GM15510 (cell line): ENCODE results near the gene SPATA16.

Experiments
- POLR2A ChIP-seq: IDR thresholded peaks from 3 replicates; pipeline ENCODE4 v1.6.1; 2011; ENCODE audit warnings: borderline replicate concordance; ENCODE audit not compliant: insufficient read length; ENCODE audit errors: extremely low read depth

The SPATA16 gene

GRCh38 chr3:173078525-173078924 is 62.5 kb downstream of the SPATA16 start:
- TF ChIP-seq POLR2A, result no peak

- TF ChIP-seq POLR2A, result no peak
These were observed 74.7 kb downstream of the SPATA16 start for GRCh38 chr3:173066044-173067004.

GRCh38 chr3:173065543-173065981 is 75.5 kb downstream of the SPATA16 start:
- TF ChIP-seq POLR2A, result no peak

- no peak for TF ChIP-seq POLR2A
These were observed 76.4 kb downstream of the SPATA16 start for GRCh38 chr3:173064631-173065030.

- TF ChIP-seq POLR2A, result no peak
These were observed 82.8 kb downstream of the SPATA16 start for GRCh38 chr3:173058229-173058628.

GRCh38 chr3:173055228-173055933 is 85.7 kb downstream of the SPATA16 start:
- no peak for TF ChIP-seq POLR2A

GRCh38 chr3:173049360-173049759 is 91.7 kb downstream of the SPATA16 start:
- no peak for TF ChIP-seq POLR2A

GRCh38 chr3:173045770-173046382 is 95.2 kb downstream of the SPATA16 start:
- no peak for TF ChIP-seq POLR2A

- TF ChIP-seq POLR2A, result no peak
These were observed 96.0 kb downstream of the SPATA16 start for GRCh38 chr3:173044998-173045397.

GRCh38 chr3:173043757-173044156 is 97.3 kb downstream of the SPATA16 start:
- TF ChIP-seq POLR2A, result no peak

GRCh38 chr3:173038484-173038871 is 102.6 kb downstream of the SPATA16 start:
- TF ChIP-seq POLR2A, result no peak

- TF ChIP-seq POLR2A, result no peak
These were observed 103.1 kb downstream of the SPATA16 start for GRCh38 chr3:173037840-173038483.

GRCh38 chr3:173030273-173030672 is 110.8 kb downstream of the SPATA16 start:
- TF ChIP-seq POLR2A, result no peak

- TF ChIP-seq POLR2A, result no peak
These were observed 112.7 kb downstream of the SPATA16 start for GRCh38 chr3:173028351-173028750.

- TF ChIP-seq POLR2A, result no peak
These were observed 113.6 kb downstream of the SPATA16 start for GRCh38 chr3:173027429-173027828.

GRCh38 chr3:173025941-173026340 is 115.1 kb downstream of the SPATA16 start:
- no peak for TF ChIP-seq POLR2A
